Mesothelial cell of epicardium (in vitro differentiated cells): Measurements from ENCODE around the gene GFM2. TPM values are rescaled to one million over a fixed set of nuclear protein-coding genes. Genes with fewer than 3 reads are reported as not detected.

Source experiments
- DNase-seq, 2 experiments: peaks; one replicate each; pipeline ENCODE4 v3.0.0; 2021; ENCODE audit warnings: low spot score in 2 of 2; ENCODE audit not compliant: unreplicated experiment in 2 of 2
- H3K27ac Mint-ChIP-seq: 2 replicates; pipeline ENCODE4 v1.8.0; 2021; ENCODE audit warnings: mixed read lengths
- H3K27me3 Mint-ChIP-seq: 2 replicates; pipeline ENCODE4 v1.8.0; 2021; ENCODE audit warnings: low read depth, mixed read lengths
- H3K36me3 Mint-ChIP-seq: 2 replicates; pipeline ENCODE4 v1.8.0; 2021; ENCODE audit warnings: mixed read lengths
- H3K4me1 Mint-ChIP-seq: 2 replicates; pipeline ENCODE4 v1.8.0; 2021; ENCODE audit warnings: mixed read lengths
- H3K4me3 Mint-ChIP-seq: 2 replicates; pipeline ENCODE4 v1.8.0; 2021; ENCODE audit warnings: mild to moderate bottlenecking, moderate library complexity, mixed read lengths
- H3K9me3 Mint-ChIP-seq: 2 replicates; pipeline ENCODE4 v1.8.0; 2021; ENCODE audit warnings: mixed read lengths
- total RNA-seq: library from RNA; stranded (reverse); gene quantifications from 3 replicates; pipeline ENCODE4 v1.2.1, GENCODE V29; 2021
- TF ChIP-seq, protein P1 (sequence below): fragments of 200-600 bp; sonication (generic); IDR thresholded peaks from one replicate; pipeline ENCODE4 v1.5.0; 2021; ENCODE audit warnings: antibody characterized with exemption; ENCODE audit not compliant: unreplicated experiment

GFM2 gene
- total RNA-seq, 1 donor from 2014 or later = 34.3 TPM

GRCh38 chr5:74787424-74787823 lies 20.5 kb upstream of the GFM2 start:
- Mint-ChIP-seq H3K4me1 (no peaks in the 10 kb centered on the region), H3K9me3 (peaks cover 8% of the 10 kb centered on the region), H3K36me3 (peaks cover 62% of the 10 kb centered on the region), H3K4me3 (no peak overlapping the region), H3K27ac (no peak overlapping the region), H3K27me3 (no peaks in the 10 kb centered on the region)
- no peak for DNase-seq
- TF ChIP-seq, protein P1, sequence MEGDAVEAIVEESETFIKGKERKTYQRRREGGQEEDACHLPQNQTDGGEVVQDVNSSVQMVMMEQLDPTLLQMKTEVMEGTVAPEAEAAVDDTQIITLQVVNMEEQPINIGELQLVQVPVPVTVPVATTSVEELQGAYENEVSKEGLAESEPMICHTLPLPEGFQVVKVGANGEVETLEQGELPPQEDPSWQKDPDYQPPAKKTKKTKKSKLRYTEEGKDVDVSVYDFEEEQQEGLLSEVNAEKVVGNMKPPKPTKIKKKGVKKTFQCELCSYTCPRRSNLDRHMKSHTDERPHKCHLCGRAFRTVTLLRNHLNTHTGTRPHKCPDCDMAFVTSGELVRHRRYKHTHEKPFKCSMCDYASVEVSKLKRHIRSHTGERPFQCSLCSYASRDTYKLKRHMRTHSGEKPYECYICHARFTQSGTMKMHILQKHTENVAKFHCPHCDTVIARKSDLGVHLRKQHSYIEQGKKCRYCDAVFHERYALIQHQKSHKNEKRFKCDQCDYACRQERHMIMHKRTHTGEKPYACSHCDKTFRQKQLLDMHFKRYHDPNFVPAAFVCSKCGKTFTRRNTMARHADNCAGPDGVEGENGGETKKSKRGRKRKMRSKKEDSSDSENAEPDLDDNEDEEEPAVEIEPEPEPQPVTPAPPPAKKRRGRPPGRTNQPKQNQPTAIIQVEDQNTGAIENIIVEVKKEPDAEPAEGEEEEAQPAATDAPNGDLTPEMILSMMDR = no peak

- Mint-ChIP-seq H3K9me3 (peaks cover 8% of the 10 kb centered on the region), H3K4me3 (no peak overlapping the region), H3K27me3 (no peaks in the 10 kb centered on the region), H3K36me3 (peaks cover 58% of the 10 kb centered on the region), H3K4me1 (no peaks in the 10 kb centered on the region), H3K27ac (no peak overlapping the region)
- TF ChIP-seq, protein P1 = no peak
- DNase-seq = no peak
Measured at GRCh38 chr5:74786851-74787250, 19.9 kb upstream of the GFM2 start.

DNA sequence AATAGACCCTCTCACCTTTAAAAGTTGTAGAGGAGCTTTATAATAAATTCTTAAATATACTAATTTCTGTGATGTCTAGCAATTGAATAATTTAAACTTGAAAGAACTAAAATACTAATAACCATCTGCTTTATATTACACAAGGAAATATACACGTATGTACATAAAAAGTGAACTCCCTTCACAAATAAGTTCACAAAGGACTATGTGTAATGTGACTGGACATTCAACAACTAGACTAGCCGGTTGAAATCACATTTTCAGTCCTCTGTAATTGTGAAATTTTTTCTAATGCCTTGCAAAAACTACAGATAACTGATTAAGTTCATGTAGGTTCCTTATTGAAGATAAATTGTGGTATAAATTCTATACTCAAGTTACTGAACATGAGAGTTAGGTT lies 11.7 kb upstream of the GFM2 start:
- TF ChIP-seq, protein P1 = no peak
- Mint-ChIP-seq H3K4me3 (no peak overlapping the region), H3K36me3 (peaks cover 16% of the 10 kb centered on the region), H3K4me1 (peaks cover 7% of the 10 kb centered on the region), H3K27ac (no peak overlapping the region), H3K27me3 (no peaks in the 10 kb centered on the region), H3K9me3 (no peaks in the 10 kb centered on the region)
- DNase-seq = no peak

- H3K4me1 Mint-ChIP-seq = peaks cover 18% of the 10 kb centered on the region
- no peaks in the 10 kb centered on the region for H3K9me3 Mint-ChIP-seq
- TF ChIP-seq, protein P1 = no peak
- no peak for DNase-seq
- no peak overlapping the region for H3K4me3 Mint-ChIP-seq
- no peak overlapping the region for H3K27ac Mint-ChIP-seq
- no peaks in the 10 kb centered on the region for H3K27me3 Mint-ChIP-seq
- peaks cover 30% of the 10 kb centered on the region for H3K36me3 Mint-ChIP-seq
Measured at GRCh38 chr5:74772359-74772758, 5.4 kb upstream of the GFM2 start.

DNA sequence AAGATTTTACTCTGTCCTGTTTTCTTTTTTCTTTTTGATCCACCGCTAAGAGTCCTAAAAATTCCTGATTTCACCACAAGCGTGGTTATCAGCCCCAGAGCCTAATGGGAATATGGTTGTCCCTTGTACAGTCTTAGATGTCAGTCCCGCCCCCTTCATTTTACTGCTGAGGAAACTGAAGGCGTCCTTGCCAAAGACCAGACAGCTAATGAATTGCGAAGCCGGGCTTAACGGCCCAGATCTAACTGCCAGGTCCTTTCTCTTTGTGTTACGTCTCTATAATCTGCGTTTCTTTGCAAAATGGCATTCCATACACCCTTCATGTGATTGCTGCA lies 629 bp upstream of the GFM2 start:
- TF ChIP-seq, protein P1 = no peak
- DNase-seq = no peak
- H3K9me3 Mint-ChIP-seq = no peaks in the 10 kb centered on the region
- H3K36me3 Mint-ChIP-seq = peaks cover 17% of the 10 kb centered on the region
- H3K4me1 Mint-ChIP-seq = peaks cover 25% of the 10 kb centered on the region
- H3K27ac Mint-ChIP-seq = peak overlapping the region; percentile 99
- peak overlapping the region; percentile 100 for H3K4me3 Mint-ChIP-seq
- H3K27me3 Mint-ChIP-seq = no peaks in the 10 kb centered on the region

- Mint-ChIP-seq H3K4me3 (peak overlapping the region; percentile 100), H3K36me3 (peaks cover 13% of the 10 kb centered on the region), H3K9me3 (no peaks in the 10 kb centered on the region), H3K27me3 (no peaks in the 10 kb centered on the region), H3K4me1 (peaks cover 25% of the 10 kb centered on the region), H3K27ac (peak overlapping the region; percentile 99)
- DNase-seq = no peak
- TF ChIP-seq, protein P1 = peak; percentile 40
Measured at GRCh38 chr5:74766418-74766848, 484 bp downstream of the GFM2 start.
